Activated naive CD4-positive, alpha-beta T cell treated with anti-CD3 and anti-CD28 coated beads, Interleukin-2, amount 50 U/mL, for 24 hours (primary cell): ENCODE results near the gene MACROH2A2.
"Not testable (repeated sequence)": the region's sequence is repeated elsewhere in the genome, so short reads cannot be mapped to it uniquely, and the experiment has no call there.

ENCODE experiments used
- H3K27ac Mint-ChIP-seq: one replicate; pipeline ENCODE4 v1.8.0; 2021; ENCODE audit warnings: mild to moderate bottlenecking, mixed read lengths
- H3K27me3 Mint-ChIP-seq: one replicate; pipeline ENCODE4 v1.8.0; 2021; ENCODE audit warnings: mixed read lengths
- H3K36me3 Mint-ChIP-seq: one replicate; pipeline ENCODE4 v1.8.0; 2021; ENCODE audit warnings: mixed read lengths
- H3K4me1 Mint-ChIP-seq: one replicate; pipeline ENCODE4 v1.8.0; 2021; ENCODE audit warnings: mixed read lengths
- H3K4me3 Mint-ChIP-seq: one replicate; pipeline ENCODE4 v1.8.0; 2021; ENCODE audit warnings: mild to moderate bottlenecking, mixed read lengths
- H3K9me3 Mint-ChIP-seq: one replicate; pipeline ENCODE4 v1.8.0; 2021; ENCODE audit warnings: mixed read lengths

MACROH2A2 gene

GRCh38 chr10:70109064-70109729 is 56.6 kb downstream of the MACROH2A2 start:
- no peak overlapping the region for H3K27ac Mint-ChIP-seq
- peaks cover 2% of the 10 kb centered on the region for H3K36me3 Mint-ChIP-seq

GRCh38 chr10:70111496-70111895 is 58.9 kb downstream of the MACROH2A2 start:
- Mint-ChIP-seq H3K4me3 (no peak overlapping the region), H3K9me3 (no peaks in the 10 kb centered on the region), H3K4me1 (peaks cover 6% of the 10 kb centered on the region), H3K27me3 (no peaks in the 10 kb centered on the region), H3K27ac (no peak overlapping the region), H3K36me3 (peaks cover 2% of the 10 kb centered on the region)

More at GRCh38 chr10:70109064-70109729, 56.6 kb downstream of the MACROH2A2 start:
- H3K27me3 Mint-ChIP-seq: no peaks in the 10 kb centered on the region
- no peaks in the 10 kb centered on the region for H3K9me3 Mint-ChIP-seq
- H3K4me3 Mint-ChIP-seq: no peak overlapping the region
- H3K4me1 Mint-ChIP-seq: no peaks in the 10 kb centered on the region

- H3K27me3 Mint-ChIP-seq: no peaks in the 10 kb centered on the region
- peak overlapping the region; percentile 30 for H3K27ac Mint-ChIP-seq
- no peaks in the 10 kb centered on the region for H3K9me3 Mint-ChIP-seq
- H3K4me1 Mint-ChIP-seq: peaks cover 6% of the 10 kb centered on the region
- peaks cover 2% of the 10 kb centered on the region for H3K36me3 Mint-ChIP-seq
- no peak overlapping the region for H3K4me3 Mint-ChIP-seq
Observed at GRCh38 chr10:70112071-70112470, 59.4 kb downstream of the MACROH2A2 start.

GRCh38 chr10:70114902-70115301 is 62.3 kb downstream of the MACROH2A2 start:
- H3K4me3 Mint-ChIP-seq: no peak overlapping the region
- peaks cover 6% of the 10 kb centered on the region for H3K4me1 Mint-ChIP-seq
- no peaks in the 10 kb centered on the region for H3K27me3 Mint-ChIP-seq
- no peak overlapping the region for H3K27ac Mint-ChIP-seq
- no peaks in the 10 kb centered on the region for H3K9me3 Mint-ChIP-seq
- H3K36me3 Mint-ChIP-seq: peaks cover 2% of the 10 kb centered on the region

- Mint-ChIP-seq H3K4me1 (peaks cover 6% of the 10 kb centered on the region), H3K9me3 (no peaks in the 10 kb centered on the region), H3K36me3 (peaks cover 2% of the 10 kb centered on the region), H3K4me3 (no peak overlapping the region), H3K27ac (no peak overlapping the region), H3K27me3 (no peaks in the 10 kb centered on the region)
Observed at GRCh38 chr10:70115948-70116682, 63.5 kb downstream of the MACROH2A2 start.

- Mint-ChIP-seq H3K36me3 (no peaks in the 10 kb centered on the region), H3K4me1 (peaks cover 6% of the 10 kb centered on the region), H3K9me3 (no peaks in the 10 kb centered on the region), H3K27ac (no peak overlapping the region), H3K4me3 (no peak overlapping the region), H3K27me3 (no peaks in the 10 kb centered on the region)
Observed at GRCh38 chr10:70117646-70118045, 65.0 kb downstream of the MACROH2A2 start.

- no peaks in the 10 kb centered on the region for H3K36me3 Mint-ChIP-seq
- H3K9me3 Mint-ChIP-seq: no peaks in the 10 kb centered on the region
- H3K27ac Mint-ChIP-seq: no peak overlapping the region
- no peak overlapping the region for H3K4me3 Mint-ChIP-seq
- H3K27me3 Mint-ChIP-seq: no peaks in the 10 kb centered on the region
- peaks cover 6% of the 10 kb centered on the region for H3K4me1 Mint-ChIP-seq
Observed at GRCh38 chr10:70118196-70118595, 65.5 kb downstream of the MACROH2A2 start.

- Mint-ChIP-seq H3K4me1 (peaks cover 6% of the 10 kb centered on the region), H3K4me3 (no peak overlapping the region), H3K27me3 (no peaks in the 10 kb centered on the region), H3K27ac (no peak overlapping the region), H3K36me3 (no peaks in the 10 kb centered on the region), H3K9me3 (no peaks in the 10 kb centered on the region)
Observed at GRCh38 chr10:70119197-70119596, 66.6 kb downstream of the MACROH2A2 start.

GRCh38 chr10:70119623-70120022 is 67.0 kb downstream of the MACROH2A2 start:
- no peak overlapping the region for H3K27ac Mint-ChIP-seq
- no peak overlapping the region for H3K4me3 Mint-ChIP-seq
- no peaks in the 10 kb centered on the region for H3K36me3 Mint-ChIP-seq
- no peaks in the 10 kb centered on the region for H3K27me3 Mint-ChIP-seq
- peaks cover 6% of the 10 kb centered on the region for H3K4me1 Mint-ChIP-seq
- no peaks in the 10 kb centered on the region for H3K9me3 Mint-ChIP-seq

- no peaks in the 10 kb centered on the region for H3K36me3 Mint-ChIP-seq
- no peaks in the 10 kb centered on the region for H3K9me3 Mint-ChIP-seq
- no peaks in the 10 kb centered on the region for H3K27me3 Mint-ChIP-seq
- peaks cover 10% of the 10 kb centered on the region for H3K4me1 Mint-ChIP-seq
- H3K4me3 Mint-ChIP-seq: no peak overlapping the region
- H3K27ac Mint-ChIP-seq: no peak overlapping the region
Observed at GRCh38 chr10:70120417-70120816, 67.8 kb downstream of the MACROH2A2 start.

GRCh38 chr10:70121281-70121949 is 68.8 kb downstream of the MACROH2A2 start:
- no peak overlapping the region for H3K4me3 Mint-ChIP-seq
- H3K9me3 Mint-ChIP-seq: no peaks in the 10 kb centered on the region
- H3K27ac Mint-ChIP-seq: no peak overlapping the region
- peaks cover 4% of the 10 kb centered on the region for H3K4me1 Mint-ChIP-seq
- H3K27me3 Mint-ChIP-seq: no peaks in the 10 kb centered on the region
- H3K36me3 Mint-ChIP-seq: no peaks in the 10 kb centered on the region

GRCh38 chr10:70122742-70123141 is 70.1 kb downstream of the MACROH2A2 start:
- no peaks in the 10 kb centered on the region for H3K9me3 Mint-ChIP-seq
- H3K4me1 Mint-ChIP-seq: peaks cover 4% of the 10 kb centered on the region
- H3K27me3 Mint-ChIP-seq: no peaks in the 10 kb centered on the region
- no peaks in the 10 kb centered on the region for H3K36me3 Mint-ChIP-seq
- H3K27ac Mint-ChIP-seq: no peak overlapping the region
- no peak overlapping the region for H3K4me3 Mint-ChIP-seq

- H3K27me3 Mint-ChIP-seq, H3K4me1 Mint-ChIP-seq, H3K4me3 Mint-ChIP-seq, H3K27ac Mint-ChIP-seq, H3K36me3 Mint-ChIP-seq, H3K9me3 Mint-ChIP-seq: not testable (repeated sequence)
Observed at GRCh38 chr10:70123166-70123565, 70.5 kb downstream of the MACROH2A2 start.

- Mint-ChIP-seq H3K4me1 (peaks cover 4% of the 10 kb centered on the region), H3K36me3 (no peaks in the 10 kb centered on the region), H3K9me3 (no peaks in the 10 kb centered on the region), H3K27ac (no peak overlapping the region), H3K27me3 (no peaks in the 10 kb centered on the region), H3K4me3 (no peak overlapping the region)
Observed at GRCh38 chr10:70123817-70124216, 71.2 kb downstream of the MACROH2A2 start.

GRCh38 chr10:70124415-70124814 is 71.8 kb downstream of the MACROH2A2 start:
- Mint-ChIP-seq H3K9me3 (no peaks in the 10 kb centered on the region), H3K4me3 (no peak overlapping the region), H3K36me3 (no peaks in the 10 kb centered on the region), H3K4me1 (peaks cover 4% of the 10 kb centered on the region), H3K27me3 (no peaks in the 10 kb centered on the region), H3K27ac (no peak overlapping the region)

- Mint-ChIP-seq H3K4me1 (peaks cover 4% of the 10 kb centered on the region), H3K27me3 (no peaks in the 10 kb centered on the region), H3K9me3 (no peaks in the 10 kb centered on the region), H3K27ac (no peak overlapping the region), H3K36me3 (no peaks in the 10 kb centered on the region), H3K4me3 (no peak overlapping the region)
Observed at GRCh38 chr10:70124918-70125317, 72.3 kb downstream of the MACROH2A2 start.
